ENCODE measurements around the gene PPP6R2. TPM values are rescaled to one million over a fixed set of nuclear protein-coding genes. Genes with fewer than 3 reads are reported as not detected.

PPP6R2 gene
- total and polyA plus RNA-seq, 8 donors: 21.1 to 70.4 (median 25.1) TPM

DNA sequence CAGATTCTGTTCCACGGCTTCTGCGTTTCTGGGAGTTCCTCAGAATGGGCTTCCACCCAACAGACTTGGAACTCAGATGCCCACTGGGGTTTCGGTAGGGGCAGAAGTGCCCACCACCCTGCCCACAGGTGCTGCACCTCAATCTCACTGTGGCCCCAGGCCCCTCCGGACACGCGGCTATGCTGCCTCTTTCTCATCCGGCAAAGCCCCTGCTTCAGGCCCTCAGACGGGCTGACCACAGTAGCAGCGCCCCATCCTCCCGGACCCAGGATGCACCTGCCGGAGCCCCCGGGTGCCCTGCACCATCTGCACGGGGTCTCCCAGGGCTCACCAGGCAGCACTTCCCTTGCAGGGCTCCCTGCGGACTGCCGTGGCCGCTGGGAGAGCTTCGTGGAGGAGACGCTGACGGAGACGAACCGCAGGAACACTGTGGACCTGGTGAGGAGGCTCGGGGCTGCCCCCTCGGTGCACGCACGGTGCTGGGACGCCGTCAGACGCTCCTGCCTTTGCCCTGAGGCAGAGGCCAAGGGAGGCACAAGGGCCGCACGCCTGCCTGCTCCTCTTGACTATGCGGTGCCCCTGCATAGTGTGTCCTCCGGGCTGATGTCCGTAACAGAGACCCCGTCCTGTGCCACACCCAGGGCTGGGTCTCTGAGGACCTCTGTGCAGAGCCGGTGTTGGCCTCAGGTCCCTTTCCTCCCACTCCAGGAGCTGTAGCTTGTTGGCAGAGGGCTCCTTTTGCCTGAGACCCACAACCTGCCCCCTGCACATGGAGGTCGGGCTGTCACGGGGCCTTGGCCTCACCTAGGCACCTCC is 93.1 kb downstream of the PPP6R2 start:
- no peak overlapping the region for H3K4me3 ChIP-seq
- peak in 1 of 6 donors; percentile 62 for DNase-seq
- FAIRE-seq: no peak
- H3K27ac ChIP-seq: no peak overlapping the region
- no peaks in the 10 kb centered on the region for H3K9me3 ChIP-seq
- TF ChIP-seq, protein P1, sequence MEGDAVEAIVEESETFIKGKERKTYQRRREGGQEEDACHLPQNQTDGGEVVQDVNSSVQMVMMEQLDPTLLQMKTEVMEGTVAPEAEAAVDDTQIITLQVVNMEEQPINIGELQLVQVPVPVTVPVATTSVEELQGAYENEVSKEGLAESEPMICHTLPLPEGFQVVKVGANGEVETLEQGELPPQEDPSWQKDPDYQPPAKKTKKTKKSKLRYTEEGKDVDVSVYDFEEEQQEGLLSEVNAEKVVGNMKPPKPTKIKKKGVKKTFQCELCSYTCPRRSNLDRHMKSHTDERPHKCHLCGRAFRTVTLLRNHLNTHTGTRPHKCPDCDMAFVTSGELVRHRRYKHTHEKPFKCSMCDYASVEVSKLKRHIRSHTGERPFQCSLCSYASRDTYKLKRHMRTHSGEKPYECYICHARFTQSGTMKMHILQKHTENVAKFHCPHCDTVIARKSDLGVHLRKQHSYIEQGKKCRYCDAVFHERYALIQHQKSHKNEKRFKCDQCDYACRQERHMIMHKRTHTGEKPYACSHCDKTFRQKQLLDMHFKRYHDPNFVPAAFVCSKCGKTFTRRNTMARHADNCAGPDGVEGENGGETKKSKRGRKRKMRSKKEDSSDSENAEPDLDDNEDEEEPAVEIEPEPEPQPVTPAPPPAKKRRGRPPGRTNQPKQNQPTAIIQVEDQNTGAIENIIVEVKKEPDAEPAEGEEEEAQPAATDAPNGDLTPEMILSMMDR (IDR thresholded peaks at IDR 0.05): no peak
- 92 to 94% methylated on average over 37 of the region's 37 CpGs for WGBS, 2 donors
- H3K36me3 ChIP-seq: peaks cover 2 to 75% (median 24%) of the 10 kb centered on the region in 3 donors
- H3K4me1 ChIP-seq: no peaks in the 10 kb centered on the region
- intact Hi-C loops (cut with DNase I): no loop called here
- no peaks in the 10 kb centered on the region for H3K27me3 ChIP-seq
- no peak for ATAC-seq

DNA sequence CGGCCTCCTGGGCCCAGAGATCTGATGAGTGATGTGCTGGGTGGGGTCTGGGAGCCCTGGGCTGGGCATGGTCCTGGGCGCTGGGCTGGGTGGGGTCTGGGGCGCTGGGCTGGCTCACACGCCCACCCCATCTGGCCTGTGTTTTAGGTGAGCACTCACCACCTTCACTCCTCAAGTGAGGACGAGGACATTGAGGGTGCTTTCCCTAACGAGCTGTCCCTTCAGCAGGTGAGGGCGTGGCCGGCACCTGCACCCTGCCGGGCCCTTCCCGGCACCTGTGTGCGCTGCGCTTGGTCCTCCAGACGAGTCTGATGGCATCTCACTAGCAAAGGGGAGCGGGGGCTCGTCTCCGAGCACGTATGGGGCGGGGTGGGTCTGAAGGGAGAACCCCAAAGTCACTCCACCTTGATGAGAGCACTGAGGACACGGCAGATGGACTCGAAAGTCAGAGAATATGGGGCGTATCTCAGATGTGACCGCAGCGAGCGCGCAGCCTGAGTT is 93.8 kb downstream of the PPP6R2 start:
- DNase-seq (peak in 1 of 6 donors; percentile 58), FAIRE-seq (no peak), ATAC-seq (no peak)
- Histone ChIP-seq H3K36me3 (peaks cover 0 to 70% (median 17%) of the 10 kb centered on the region in 3 donors), H3K27ac (no peak overlapping the region), H3K4me3 (no peak overlapping the region), H3K4me1 (no peaks in the 10 kb centered on the region), H3K27me3 (no peaks in the 10 kb centered on the region), H3K9me3 (no peaks in the 10 kb centered on the region)
- TF ChIP-seq, protein P1 (IDR thresholded peaks at IDR 0.05): no peak
- intact Hi-C loops (cut with DNase I): no loop called here
- 92 to 93% methylated on average over 25 of the region's 25 CpGs for WGBS, 2 donors

DNA sequence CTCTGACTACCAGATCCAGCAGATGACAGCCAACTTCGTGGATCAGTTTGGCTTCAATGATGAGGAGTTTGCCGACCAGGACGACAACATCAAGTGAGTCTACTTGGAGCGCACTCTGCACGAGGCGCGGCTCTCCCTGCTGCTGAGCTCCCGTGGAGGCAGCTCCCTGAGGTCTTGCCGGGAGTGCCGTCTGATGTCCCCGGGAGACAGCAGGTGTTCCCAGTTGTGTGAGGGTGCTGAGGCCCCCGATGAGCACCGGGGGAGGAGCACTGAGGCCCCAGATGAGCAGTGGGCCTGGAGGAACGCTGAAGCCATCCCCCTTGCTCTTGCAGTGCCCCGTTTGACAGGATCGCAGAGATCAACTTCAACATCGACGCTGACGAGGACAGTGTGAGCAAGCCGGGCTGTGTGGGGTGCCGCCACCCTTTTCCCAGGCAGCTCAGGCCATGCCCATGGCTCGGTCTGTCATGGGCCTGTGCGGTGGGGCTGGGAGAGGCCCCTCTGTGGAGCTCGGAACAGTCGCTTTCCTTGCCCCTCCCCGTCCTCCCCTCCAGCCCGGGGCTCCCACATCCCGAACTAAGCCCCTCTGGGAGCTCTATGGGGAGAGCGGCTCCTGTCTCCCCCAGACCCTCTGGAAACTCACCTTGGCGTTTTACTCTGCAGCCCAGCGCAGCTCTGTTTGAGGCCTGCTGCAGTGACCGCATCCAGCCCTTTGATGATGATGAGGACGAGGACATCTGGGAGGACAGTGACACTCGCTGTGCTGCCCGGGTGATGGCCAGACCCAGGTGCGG is 94.6 kb downstream of the PPP6R2 start:
- no peak for FAIRE-seq
- Histone ChIP-seq H3K27ac (no peak overlapping the region), H3K9me3 (no peaks in the 10 kb centered on the region), H3K4me1 (no peaks in the 10 kb centered on the region), H3K36me3 (peaks cover 0 to 62% (median 9%) of the 10 kb centered on the region in 3 donors), H3K27me3 (no peaks in the 10 kb centered on the region), H3K4me3 (no peak overlapping the region)
- intact Hi-C loops (cut with DNase I): no loop called here
- no peak for ATAC-seq
- DNase-seq: peak in 1 of 6 donors; percentile 58
- TF ChIP-seq, protein P1 (IDR thresholded peaks at IDR 0.05): no peak
- WGBS, 2 donors: 87 to 91% methylated on average over 36 of the region's 36 CpGs

DNA sequence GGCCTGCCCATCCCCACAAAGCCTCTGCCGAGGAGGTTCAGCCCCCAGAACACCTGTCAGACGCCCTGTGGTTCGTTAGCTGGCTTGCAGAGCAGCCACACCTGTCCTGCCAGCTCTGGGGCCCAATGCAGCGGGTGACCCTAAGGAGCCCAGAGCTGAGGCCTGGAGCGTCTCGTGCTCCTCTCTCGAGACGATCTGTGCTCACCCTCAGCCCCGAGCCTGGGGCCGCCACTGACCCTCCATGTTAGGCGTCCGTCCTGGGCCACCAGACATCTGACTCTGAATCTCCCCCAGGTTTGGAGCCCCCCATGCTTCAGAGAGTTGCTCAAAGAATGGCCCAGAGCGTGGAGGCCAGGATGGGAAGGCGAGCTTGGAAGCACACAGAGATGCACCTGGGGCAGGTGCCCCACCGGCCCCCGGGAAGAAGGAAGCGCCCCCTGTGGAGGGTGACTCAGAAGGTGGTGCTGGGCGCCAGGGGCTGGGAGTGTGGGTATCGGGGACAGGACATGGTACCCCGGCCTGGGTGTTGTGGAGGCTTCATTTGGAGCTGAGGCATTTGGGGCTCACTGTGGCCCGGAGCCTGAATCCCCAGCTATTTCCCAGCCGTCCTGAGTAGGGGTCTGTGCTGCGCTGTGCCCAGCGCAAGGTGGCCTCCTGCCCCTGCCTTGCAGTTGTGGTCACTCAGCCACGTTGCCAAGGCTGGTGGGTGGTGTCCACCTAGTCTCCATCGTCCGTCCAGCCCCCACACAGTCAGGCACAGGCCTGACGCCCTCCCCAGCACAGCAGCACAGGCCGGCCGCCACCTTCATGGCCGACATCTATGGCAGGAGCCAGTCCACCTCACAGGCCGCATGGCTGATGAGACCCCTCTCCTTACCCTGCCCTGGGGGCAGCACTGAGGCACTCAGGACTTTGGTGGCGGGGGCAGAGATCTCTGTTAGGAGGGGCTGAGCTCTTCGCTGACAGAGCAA is 95.5 kb downstream of the PPP6R2 start:
- no peak for FAIRE-seq
- H3K4me3 ChIP-seq: no peak overlapping the region
- no peak overlapping the region for H3K27ac ChIP-seq
- H3K9me3 ChIP-seq: no peaks in the 10 kb centered on the region
- no peaks in the 10 kb centered on the region for H3K4me1 ChIP-seq
- ATAC-seq: no peak
- TF ChIP-seq, protein P1 (IDR thresholded peaks at IDR 0.05): no peak
- intact Hi-C loops (cut with DNase I): no loop called here
- WGBS, 2 donors: 91 to 92% methylated on average over 33 to 34 of the region's 34 CpGs
- peak in 2 of 6 donors; percentile 40 to 78 for DNase-seq
- H3K27me3 ChIP-seq: no peaks in the 10 kb centered on the region
- H3K36me3 ChIP-seq: peaks cover 0 to 60% (median 7%) of the 10 kb centered on the region in 3 donors

Measured in pancreas (tissue), 10 donors.